Small intestine (tissue), 4 donors: ENCODE results near the gene CD38. TPM values are rescaled to one million over a fixed set of nuclear protein-coding genes. Genes with fewer than 3 reads are reported as not detected.

Source experiments
- polyA plus RNA-seq, 4 donors: library from polyadenylated mRNA; stranded (reverse) in 3 of 4; unstranded in 1 of 4; fragments of 200-250 nt in 3 of 4; fragments of 120-200 nt in 1 of 4; gene quantifications; one replicate each; pipeline versions ENCODE4 v1.2.1 to v1.2.3, GENCODE V29; 2013
- donor health status: healthy with polysubstance abuse.
- donor health status: Bipolar disorder and iron deficiency.
- donor health status: healthy.

Gene CD38
- polyA plus RNA-seq, 4 donors, result under 0.01 to 2.7 (median 2.1) TPM

Other genes starting within 250 kb of the CD38 start
- gene FBXL5, start 123.0 kb upstream of the CD38 start, polyA plus RNA-seq, result 10 to 100 TPM; 38.4 to 63.6 (median 53.6) TPM
- 10 to 100 TPM; 40.4 to 78.3 (median 55.4) TPM for gene FAM200B, start 96.5 kb upstream of the CD38 start, polyA plus RNA-seq
- gene BST1, start 75.3 kb upstream of the CD38 start, polyA plus RNA-seq, result 10 to 100 TPM; 13.4 to 83.8 (median 56.6) TPM
- 1 to 10 TPM in 2 of 4 donors, under 1 TPM in 1, not detected in 1; 0.89 to 4.7 (median 1.6) TPM for gene FGFBP1, start 160.4 kb downstream of the CD38 start, polyA plus RNA-seq
- 1 to 10 TPM in 1 of 4 donors, not detected in 3; 3.8 TPM for gene FGFBP2, start 184.8 kb downstream of the CD38 start, polyA plus RNA-seq